Astrocyte of the cerebellum (primary cell): ENCODE data around the gene RBP5.

Source experiments
- DNase-seq: peaks from one replicate; pipeline ENCODE4 v3.0.0-alpha.2; 2011; ENCODE audit warnings: low read depth
- H3K4me3 ChIP-seq: 2 replicates; pipeline ENCODE4 v1.5.1; 2011; ENCODE audit warnings: mild to moderate bottlenecking, low read depth, low read length, moderate library complexity
- CTCF ChIP-seq: IDR thresholded peaks from 2 replicates; pipeline ENCODE4 v1.5.1; 2012; ENCODE audit warnings: low read length, low read depth, moderate library complexity, mild to moderate bottlenecking; ENCODE audit errors: missing control alignments
- in situ Hi-C: cut with HindIII; loops from 2 replicates; pipeline ENCODE4 v1.10.0; 2017; ENCODE audit warnings: low sequenced_read_pairs

Gene RBP5

GRCh38 chr12:7136676-7137075, 8.0 kb upstream of the RBP5 start:
- no peak overlapping the region for H3K4me3 ChIP-seq
- no peak for DNase-seq
- in situ Hi-C loops = no loop called here
- TF ChIP-seq CTCF = no peak

- no peak overlapping the region for H3K4me3 ChIP-seq
- in situ Hi-C loops = no loop called here
- no peak for TF ChIP-seq CTCF
- no peak for DNase-seq
These were observed 7.4 kb upstream of the RBP5 start for GRCh38 chr12:7136071-7136470.

- in situ Hi-C loops = no loop called here
- no peak for DNase-seq
- H3K4me3 ChIP-seq = no peak overlapping the region
- no peak for TF ChIP-seq CTCF
These were observed 5.9 kb upstream of the RBP5 start for GRCh38 chr12:7134396-7135166.

GRCh38 chr12:7131502-7131866, 2.8 kb upstream of the RBP5 start:
- H3K4me3 ChIP-seq = peak overlapping the region; percentile 73
- no peak for TF ChIP-seq CTCF
- in situ Hi-C loops = no loop called here
- no peak for DNase-seq

GRCh38 chr12:7130701-7131501, 2.2 kb upstream of the RBP5 start:
- no peak for DNase-seq
- H3K4me3 ChIP-seq = peak overlapping the region; percentile 73
- in situ Hi-C loops = no loop called here
- no peak for TF ChIP-seq CTCF

- in situ Hi-C loops = no loop called here
- H3K4me3 ChIP-seq = peak within 1 kb of the TSS; percentile 73
- DNase-seq = no peak
- no peak for TF ChIP-seq CTCF
These were observed 1.4 kb upstream of the RBP5 start, which contains the start of gene CLSTN3 for GRCh38 chr12:7129872-7130691. Gene CLSTN3 (plus strand): TSS chr12:7130371. CDS start chr12:7130649, 278 bp downstream.
